SK-N-SH treated with all-trans-retinoic acid at 6 μM for 48 hours (cell line): ENCODE results near the gene SELENOK.

Source experiments
- ATAC-seq: fragments of 200-7000 bp; cut with Tn5 transposase; 3 replicates; pipeline ENCODE4 v1.9.1; 2020; ENCODE audit warnings: mild to moderate bottlenecking, moderate library complexity
- ARNTL ChIP-seq: fragments of 450-650 bp; formaldehyde crosslinking; IDR thresholded peaks from 2 replicates; pipeline ENCODE4 v1.5.0; 2020; ENCODE audit warnings: low read depth, mild to moderate bottlenecking, moderate library complexity, borderline replicate concordance
- BACH2 ChIP-seq: fragments of 250-450 bp; sonication (Bioruptor Pico); IDR thresholded peaks from 2 replicates; pipeline ENCODE4 v1.9.0; 2021; ENCODE audit warnings: mild to moderate bottlenecking, borderline replicate concordance
- CREB5 ChIP-seq: fragments of 250-450 bp; sonication (Bioruptor Pico); IDR thresholded peaks from 2 replicates; pipeline ENCODE4 v1.5.1; 2020; ENCODE audit warnings: low read depth, mild to moderate bottlenecking, moderate library complexity
- CSDC2 ChIP-seq: fragments of 250-450 bp; sonication (Bioruptor Pico); IDR thresholded peaks from 2 replicates; pipeline ENCODE4 v1.5.0; 2020; ENCODE audit warnings: mild to moderate bottlenecking, moderate library complexity
- CSRNP3 ChIP-seq: fragments of 250-450 bp; sonication (Bioruptor Pico); IDR thresholded peaks from 2 replicates; pipeline ENCODE4 v1.5.1; 2021; ENCODE audit warnings: mild to moderate bottlenecking, moderate library complexity
- ESRRG ChIP-seq: fragments of 250-450 bp; sonication (Bioruptor Pico); IDR thresholded peaks from 2 replicates; pipeline ENCODE4 v1.6.1; 2021; ENCODE audit warnings: mild to moderate bottlenecking
- GLIS3 ChIP-seq: fragments of 250-450 bp; sonication (Bioruptor Pico); IDR thresholded peaks from 2 replicates; pipeline ENCODE4 v1.5.0; 2020; ENCODE audit warnings: mild to moderate bottlenecking, moderate library complexity
- ISL1 ChIP-seq: fragments of 250-450 bp; sonication (Bioruptor Pico); IDR thresholded peaks from 2 replicates; pipeline ENCODE4 v2.1.2; 2022; ENCODE audit warnings: mild to moderate bottlenecking, moderate library complexity
- OSR1 ChIP-seq: fragments of 250-450 bp; sonication (Bioruptor Pico); IDR thresholded peaks from 2 replicates; pipeline ENCODE4 v1.8.0; 2022; ENCODE audit warnings: moderate library complexity, mild to moderate bottlenecking, inconsistent platforms
- PATZ1 ChIP-seq: fragments of 250-450 bp; sonication (Bioruptor Pico); IDR thresholded peaks from 2 replicates; pipeline ENCODE4 v1.8.0; 2020; ENCODE audit warnings: mild to moderate bottlenecking, moderate library complexity, borderline replicate concordance
- POU6F1 ChIP-seq: fragments of 250-450 bp; sonication (Bioruptor Pico); IDR thresholded peaks from 2 replicates; pipeline ENCODE4 v1.8.0; 2021; ENCODE audit warnings: low read depth, mild to moderate bottlenecking, moderate library complexity, borderline replicate concordance
- PPARA ChIP-seq: fragments of 250-450 bp; sonication (Bioruptor Pico); IDR thresholded peaks from 2 replicates; pipeline ENCODE4 v1.5.0; 2020; ENCODE audit warnings: mild to moderate bottlenecking, borderline replicate concordance
- RARB ChIP-seq: fragments of 250-450 bp; sonication (Bioruptor Pico); IDR thresholded peaks from 2 replicates; pipeline ENCODE4 v1.8.0; 2021; ENCODE audit warnings: mild to moderate bottlenecking, moderate library complexity
- SNAI2 ChIP-seq: fragments of 250-450 bp; sonication (Bioruptor Pico); IDR thresholded peaks from 2 replicates; pipeline ENCODE4 v1.5.0; 2020; ENCODE audit warnings: mild to moderate bottlenecking, moderate library complexity
- TCF4 ChIP-seq: fragments of 250-450 bp; sonication (Bioruptor Pico); IDR thresholded peaks from 2 replicates; pipeline ENCODE4 v1.8.0; 2021; ENCODE audit warnings: mild to moderate bottlenecking, moderate library complexity, borderline replicate concordance
- TOX ChIP-seq: fragments of 250-450 bp; sonication (Bioruptor Pico); IDR thresholded peaks from 2 replicates; pipeline ENCODE4 v1.8.0; 2021; ENCODE audit warnings: mild to moderate bottlenecking, moderate library complexity, borderline replicate concordance
- TSHZ2 ChIP-seq: fragments of 250-450 bp; sonication (Bioruptor Pico); IDR thresholded peaks from 2 replicates; pipeline ENCODE4 v1.5.0; 2020; ENCODE audit warnings: mild to moderate bottlenecking, moderate library complexity
- ZC3H10 ChIP-seq: fragments of 250-450 bp; sonication (Bioruptor Pico); IDR thresholded peaks from 2 replicates; pipeline ENCODE4 v1.5.1; 2021; ENCODE audit warnings: mild to moderate bottlenecking, moderate library complexity
- ZFP3 ChIP-seq: fragments of 250-450 bp; sonication (Bioruptor Pico); IDR thresholded peaks from 2 replicates; pipeline ENCODE4 v1.5.0; 2020; ENCODE audit warnings: mild to moderate bottlenecking, moderate library complexity
- ZFP30 ChIP-seq: fragments of 450-650 bp; formaldehyde crosslinking; IDR thresholded peaks from 2 replicates; pipeline ENCODE4 v1.5.0; 2022; ENCODE audit warnings: mild to moderate bottlenecking, moderate library complexity
- ZNF70 ChIP-seq: fragments of 450-650 bp; formaldehyde crosslinking; IDR thresholded peaks from 2 replicates; pipeline ENCODE4 v1.5.0; 2020; ENCODE audit warnings: mild to moderate bottlenecking, moderate library complexity
- ZNF8 ChIP-seq: fragments of 450-650 bp; formaldehyde crosslinking; IDR thresholded peaks from 2 replicates; pipeline ENCODE4 v1.5.0; 2020; ENCODE audit warnings: mild to moderate bottlenecking, moderate library complexity

The SELENOK gene

GRCh38 chr3:53849916-53850315 is 41.7 kb downstream of the SELENOK start:
- no peak for ATAC-seq
- TF ChIP-seq GLIS3 (CRISPR knock-in tag) (no peak), TSHZ2 (CRISPR knock-in tag) (no peak), ZC3H10 (CRISPR knock-in tag) (no peak), CSRNP3 (no peak), CSDC2 (CRISPR knock-in tag) (no peak), ESRRG (CRISPR knock-in tag) (no peak), ZFP30 (CRISPR knock-in tag) (no peak), OSR1 (CRISPR knock-in tag) (no peak), TCF4 (CRISPR knock-in tag) (no peak), SNAI2 (no peak), POU6F1 (CRISPR knock-in tag) (no peak), ZNF8 (CRISPR knock-in tag) (no peak), ZNF70 (no peak), RARB (no peak), PPARA (CRISPR knock-in tag) (no peak), ARNTL (CRISPR knock-in tag) (no peak), CREB5 (CRISPR knock-in tag) (no peak), TOX (CRISPR knock-in tag) (no peak), ISL1 (CRISPR knock-in tag) (no peak)

GRCh38 chr3:53846851-53847155 is 44.9 kb downstream of the SELENOK start:
- TF ChIP-seq RARB = no peak
- TF ChIP-seq ZC3H10 (CRISPR knock-in tag) = no peak
- no peak for TF ChIP-seq ZNF8 (CRISPR knock-in tag)
- no peak for TF ChIP-seq ARNTL (CRISPR knock-in tag)
- no peak for TF ChIP-seq ZFP30 (CRISPR knock-in tag)
- TF ChIP-seq ESRRG (CRISPR knock-in tag) = no peak
- no peak for TF ChIP-seq BACH2 (CRISPR knock-in tag)
- TF ChIP-seq ZFP3 (CRISPR knock-in tag) = no peak
- TF ChIP-seq CSRNP3 = no peak
- no peak for TF ChIP-seq ZNF70
- no peak for TF ChIP-seq PATZ1 (CRISPR knock-in tag)
- ATAC-seq = no peak
